ENCODE measurements around the gene KLHL26. TPM values are rescaled to one million over a fixed set of nuclear protein-coding genes. Genes with fewer than 3 reads are reported as not detected.

Gene KLHL26
- total RNA-seq, 3 donors from 2014 or later (not counting 1 experiment from before 2014, with no cell fraction given), result 8.0 to 11.5 (median 9.6) TPM

- WGBS (ENCODE audit: insufficient coverage), result 85% methylated on average over 15 of the region's 15 CpGs
- Mint-ChIP-seq H3K9me3 (no peaks in the 10 kb centered on the region), H3K4me1 (no peaks in the 10 kb centered on the region), H3K4me3 (no peak overlapping the region), H3K27ac (no peak overlapping the region), H3K27me3 (ENCODE audit: low read depth in 2 of 2) (peaks cover 8 to 12% of the 10 kb centered on the region in 2 donors), H3K36me3 (no peaks in the 10 kb centered on the region)
- ATAC-seq, result no peak
- intact Hi-C loops (cut with micrococcal nuclease), result no loop called here
- no peak for DNase-seq
- H3K9me3 ChIP-seq (ENCODE audit: control insufficient read depth, insufficient read depth, low read length), result no peaks in the 10 kb centered on the region
- H3K36me3 ChIP-seq (ENCODE audit: control insufficient read depth, insufficient read depth, low read length), result no peaks in the 10 kb centered on the region
- TF ChIP-seq, protein P1, sequence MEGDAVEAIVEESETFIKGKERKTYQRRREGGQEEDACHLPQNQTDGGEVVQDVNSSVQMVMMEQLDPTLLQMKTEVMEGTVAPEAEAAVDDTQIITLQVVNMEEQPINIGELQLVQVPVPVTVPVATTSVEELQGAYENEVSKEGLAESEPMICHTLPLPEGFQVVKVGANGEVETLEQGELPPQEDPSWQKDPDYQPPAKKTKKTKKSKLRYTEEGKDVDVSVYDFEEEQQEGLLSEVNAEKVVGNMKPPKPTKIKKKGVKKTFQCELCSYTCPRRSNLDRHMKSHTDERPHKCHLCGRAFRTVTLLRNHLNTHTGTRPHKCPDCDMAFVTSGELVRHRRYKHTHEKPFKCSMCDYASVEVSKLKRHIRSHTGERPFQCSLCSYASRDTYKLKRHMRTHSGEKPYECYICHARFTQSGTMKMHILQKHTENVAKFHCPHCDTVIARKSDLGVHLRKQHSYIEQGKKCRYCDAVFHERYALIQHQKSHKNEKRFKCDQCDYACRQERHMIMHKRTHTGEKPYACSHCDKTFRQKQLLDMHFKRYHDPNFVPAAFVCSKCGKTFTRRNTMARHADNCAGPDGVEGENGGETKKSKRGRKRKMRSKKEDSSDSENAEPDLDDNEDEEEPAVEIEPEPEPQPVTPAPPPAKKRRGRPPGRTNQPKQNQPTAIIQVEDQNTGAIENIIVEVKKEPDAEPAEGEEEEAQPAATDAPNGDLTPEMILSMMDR (IDR thresholded peaks at IDR 0.05), result no peak
- no peaks in the 10 kb centered on the region for H3K27me3 ChIP-seq (ENCODE audit: control insufficient read depth, insufficient read depth, low read length)
- no peaks in the 10 kb centered on the region for H3K4me1 ChIP-seq (ENCODE audit: control insufficient read depth, insufficient read depth, low read length)
- H3K4me3 ChIP-seq (ENCODE audit: low read length), result no peak overlapping the region
- no peak overlapping the region for H3K27ac ChIP-seq (ENCODE audit: low read length)
These were observed 7.4 kb upstream of the KLHL26 start for GRCh38 chr19:18629166-18630088.

DNA sequence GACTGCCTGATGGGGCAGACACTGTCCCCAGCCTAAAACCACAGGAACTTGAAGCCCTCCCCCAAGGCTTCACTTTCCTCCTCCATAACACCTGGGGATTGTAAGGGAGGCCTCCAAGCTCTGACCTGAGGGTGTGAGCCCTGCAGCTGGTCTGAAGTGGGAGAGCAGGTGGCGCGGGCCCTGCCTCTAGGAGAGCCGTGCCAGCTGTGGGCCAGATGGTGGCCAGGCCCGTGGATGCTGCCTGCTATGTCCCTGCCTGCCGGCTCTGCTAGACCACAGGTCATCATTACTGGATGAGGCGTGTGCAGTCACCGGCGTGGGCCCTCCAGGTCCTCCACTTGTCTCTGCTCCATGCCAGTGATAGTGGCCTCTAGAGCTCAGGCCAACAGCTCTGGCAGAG is 3.5 kb upstream of the KLHL26 start:
- Mint-ChIP-seq H3K27ac (no peak overlapping the region), H3K4me1 (peaks cover 21 to 31% of the 10 kb centered on the region in 2 donors), H3K9me3 (no peaks in the 10 kb centered on the region), H3K4me3 (no peak overlapping the region), H3K27me3 (ENCODE audit: low read depth in 2 of 2) (peaks cover 7 to 8% of the 10 kb centered on the region in 2 donors), H3K36me3 (no peaks in the 10 kb centered on the region)
- Histone ChIP-seq H3K9me3 (ENCODE audit: control insufficient read depth, insufficient read depth, low read length) (no peaks in the 10 kb centered on the region), H3K4me1 (ENCODE audit: control insufficient read depth, insufficient read depth, low read length) (peaks cover 30% of the 10 kb centered on the region), H3K27me3 (ENCODE audit: control insufficient read depth, insufficient read depth, low read length) (no peaks in the 10 kb centered on the region), H3K27ac (ENCODE audit: low read length) (no peak overlapping the region), H3K4me3 (ENCODE audit: low read length) (no peak overlapping the region), H3K36me3 (ENCODE audit: control insufficient read depth, insufficient read depth, low read length) (no peaks in the 10 kb centered on the region)
- DNase-seq (no peak), ATAC-seq (no peak)
- 92% methylated on average over 8 of the region's 8 CpGs for WGBS (ENCODE audit: insufficient coverage)
- intact Hi-C loops (cut with micrococcal nuclease), result no loop called here
- TF ChIP-seq, protein P1 (IDR thresholded peaks at IDR 0.05), result no peak

DNA sequence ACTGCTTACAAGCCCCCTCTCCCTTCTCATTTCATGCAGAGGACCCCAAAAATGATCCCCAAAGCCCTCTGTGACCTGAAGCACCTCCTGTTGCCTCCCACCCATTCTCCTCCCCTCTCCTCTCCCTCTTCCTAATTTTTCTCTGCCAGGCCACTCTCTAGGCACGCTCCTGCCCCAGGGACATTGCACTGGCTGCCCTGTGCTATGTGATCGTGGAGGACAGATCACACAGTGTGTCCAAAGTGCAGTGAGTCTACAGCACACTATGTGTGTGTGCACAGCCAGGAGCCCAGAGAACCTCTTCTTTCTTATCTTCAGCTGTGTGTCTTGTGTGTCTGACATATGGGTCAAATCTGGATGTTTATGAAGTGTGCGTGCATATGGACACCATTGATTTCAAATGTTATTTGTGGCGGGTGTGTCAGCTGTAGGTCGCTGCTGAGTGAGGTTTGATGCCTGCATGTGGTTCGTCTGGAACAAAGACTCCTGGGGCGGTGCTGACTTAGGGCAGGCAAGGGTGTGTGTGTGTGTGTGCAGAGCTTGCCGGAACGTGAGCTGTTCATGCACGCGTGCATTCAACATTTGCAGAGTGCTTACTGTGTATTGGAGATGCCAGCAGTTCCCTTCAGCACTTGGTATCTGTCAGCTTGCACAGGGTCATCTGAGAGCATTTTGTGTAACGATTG is 2.1 kb upstream of the KLHL26 start:
- Histone ChIP-seq H3K27ac (ENCODE audit: low read length) (no peak overlapping the region), H3K4me3 (ENCODE audit: low read length) (no peak overlapping the region), H3K27me3 (ENCODE audit: control insufficient read depth, insufficient read depth, low read length) (no peaks in the 10 kb centered on the region), H3K36me3 (ENCODE audit: control insufficient read depth, insufficient read depth, low read length) (no peaks in the 10 kb centered on the region), H3K9me3 (ENCODE audit: control insufficient read depth, insufficient read depth, low read length) (no peaks in the 10 kb centered on the region), H3K4me1 (ENCODE audit: control insufficient read depth, insufficient read depth, low read length) (peaks cover 31% of the 10 kb centered on the region)
- Mint-ChIP-seq H3K9me3 (no peaks in the 10 kb centered on the region), H3K4me3 (peak overlapping the region; percentile 9), H3K27ac (no peak overlapping the region), H3K27me3 (ENCODE audit: low read depth in 2 of 2) (peaks cover 4 to 6% of the 10 kb centered on the region in 2 donors), H3K36me3 (no peaks in the 10 kb centered on the region), H3K4me1 (peaks cover 22 to 32% of the 10 kb centered on the region in 2 donors)
- peak in 1 of 2 donors; percentile 33 for DNase-seq
- 70% methylated on average over 12 of the region's 12 CpGs for WGBS (ENCODE audit: insufficient coverage)
- intact Hi-C loops (cut with micrococcal nuclease), result no loop called here
- ATAC-seq, result no peak
- TF ChIP-seq, protein P1 (IDR thresholded peaks at IDR 0.05), result no peak
